SK-N-SH (cell line): ENCODE data around the gene MMAB.

Source experiments
- CHD2 ChIP-seq: fragments of 150-350 bp; IDR thresholded peaks from 2 replicates; pipeline ENCODE4 v1.6.1; 2018; ENCODE audit warnings: low read length; ENCODE audit not compliant: partially characterized antibody
- ELF1 ChIP-seq: IDR thresholded peaks from 2 replicates; pipeline ENCODE4 v1.4.0; 2012
- EZH2phosphoT487 ChIP-seq: fragments of 200-600 bp; sonication (generic); IDR thresholded peaks from 2 replicates; pipeline ENCODE4 v1.6.1; 2017; ENCODE audit warnings: low read depth, mixed run types, mild to moderate bottlenecking, antibody characterized with exemption, moderate library complexity, borderline replicate concordance
- FOXJ3 ChIP-seq: sonication (generic); formaldehyde crosslinking; IDR thresholded peaks from 2 replicates; pipeline ENCODE4 v1.5.1; 2020; ENCODE audit warnings: mild to moderate bottlenecking, missing genetic modification reagents
- MAX ChIP-seq: IDR thresholded peaks from 2 replicates; pipeline ENCODE4 v1.4.0; 2012; ENCODE audit warnings: low read depth
- POLR2AphosphoS5 ChIP-seq: IDR thresholded peaks from 2 replicates; pipeline ENCODE4 v1.6.1; 2012; ENCODE audit warnings: low read depth, low read length
- TEAD4 ChIP-seq: IDR thresholded peaks from 2 replicates; pipeline ENCODE4 v1.4.0; 2012; ENCODE audit warnings: mild to moderate bottlenecking, borderline replicate concordance; ENCODE audit not compliant: insufficient read depth
- YY1 ChIP-seq: IDR thresholded peaks from 2 replicates; pipeline ENCODE4 v1.4.0; 2012; ENCODE audit warnings: low read depth, mild to moderate bottlenecking
- TF ChIP-seq, protein P1 (sequence below): fragments of 200-600 bp; sonication (generic); IDR thresholded peaks from 2 replicates; pipeline ENCODE4 v1.6.1; 2017; ENCODE audit warnings: antibody characterized with exemption, mild to moderate bottlenecking, moderate library complexity
- TF ChIP-seq, protein P2 (sequence below): IDR thresholded peaks from 2 replicates; pipeline ENCODE4 v1.4.0; 2012; ENCODE audit warnings: low read depth, borderline replicate concordance

DNA sequence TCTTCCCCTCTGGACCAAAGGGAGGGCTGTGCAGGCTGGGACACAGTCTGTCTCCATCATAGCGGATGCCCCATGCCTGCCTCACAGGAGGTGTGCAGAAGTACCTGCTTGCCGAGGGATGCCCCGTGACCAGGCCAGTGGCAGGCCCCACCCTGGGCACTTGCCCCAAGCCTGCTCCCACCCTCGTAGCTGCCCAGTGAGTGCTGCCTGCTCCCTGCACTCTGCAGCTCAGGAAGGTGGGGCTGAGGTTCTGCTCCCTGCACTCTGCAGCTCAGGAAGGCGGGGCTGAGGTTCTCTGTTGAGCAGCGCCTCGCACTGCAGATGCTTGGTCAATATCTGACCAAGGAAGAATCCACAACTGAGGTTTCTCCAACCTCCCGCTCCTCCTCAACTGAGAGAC lies 6.9 kb downstream of the MMAB start:
- TF ChIP-seq MAX (no peak), EZH2phosphoT487 (no peak), ELF1 (no peak), POLR2AphosphoS5 (no peak), TEAD4 (no peak), YY1 (no peak), CHD2 (no peak), FOXJ3 (CRISPR knock-in tag) (no peak)
- TF ChIP-seq, protein P1, sequence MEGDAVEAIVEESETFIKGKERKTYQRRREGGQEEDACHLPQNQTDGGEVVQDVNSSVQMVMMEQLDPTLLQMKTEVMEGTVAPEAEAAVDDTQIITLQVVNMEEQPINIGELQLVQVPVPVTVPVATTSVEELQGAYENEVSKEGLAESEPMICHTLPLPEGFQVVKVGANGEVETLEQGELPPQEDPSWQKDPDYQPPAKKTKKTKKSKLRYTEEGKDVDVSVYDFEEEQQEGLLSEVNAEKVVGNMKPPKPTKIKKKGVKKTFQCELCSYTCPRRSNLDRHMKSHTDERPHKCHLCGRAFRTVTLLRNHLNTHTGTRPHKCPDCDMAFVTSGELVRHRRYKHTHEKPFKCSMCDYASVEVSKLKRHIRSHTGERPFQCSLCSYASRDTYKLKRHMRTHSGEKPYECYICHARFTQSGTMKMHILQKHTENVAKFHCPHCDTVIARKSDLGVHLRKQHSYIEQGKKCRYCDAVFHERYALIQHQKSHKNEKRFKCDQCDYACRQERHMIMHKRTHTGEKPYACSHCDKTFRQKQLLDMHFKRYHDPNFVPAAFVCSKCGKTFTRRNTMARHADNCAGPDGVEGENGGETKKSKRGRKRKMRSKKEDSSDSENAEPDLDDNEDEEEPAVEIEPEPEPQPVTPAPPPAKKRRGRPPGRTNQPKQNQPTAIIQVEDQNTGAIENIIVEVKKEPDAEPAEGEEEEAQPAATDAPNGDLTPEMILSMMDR = no peak
- TF ChIP-seq, protein P2, sequence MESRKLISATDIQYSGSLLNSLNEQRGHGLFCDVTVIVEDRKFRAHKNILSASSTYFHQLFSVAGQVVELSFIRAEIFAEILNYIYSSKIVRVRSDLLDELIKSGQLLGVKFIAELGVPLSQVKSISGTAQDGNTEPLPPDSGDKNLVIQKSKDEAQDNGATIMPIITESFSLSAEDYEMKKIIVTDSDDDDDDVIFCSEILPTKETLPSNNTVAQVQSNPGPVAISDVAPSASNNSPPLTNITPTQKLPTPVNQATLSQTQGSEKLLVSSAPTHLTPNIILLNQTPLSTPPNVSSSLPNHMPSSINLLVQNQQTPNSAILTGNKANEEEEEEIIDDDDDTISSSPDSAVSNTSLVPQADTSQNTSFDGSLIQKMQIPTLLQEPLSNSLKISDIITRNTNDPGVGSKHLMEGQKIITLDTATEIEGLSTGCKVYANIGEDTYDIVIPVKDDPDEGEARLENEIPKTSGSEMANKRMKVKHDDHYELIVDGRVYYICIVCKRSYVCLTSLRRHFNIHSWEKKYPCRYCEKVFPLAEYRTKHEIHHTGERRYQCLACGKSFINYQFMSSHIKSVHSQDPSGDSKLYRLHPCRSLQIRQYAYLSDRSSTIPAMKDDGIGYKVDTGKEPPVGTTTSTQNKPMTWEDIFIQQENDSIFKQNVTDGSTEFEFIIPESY = no peak
